AG04450 (cell line): Measurements from ENCODE around the gene OSBPL3. TPM values are rescaled to one million over a fixed set of nuclear protein-coding genes. Genes with fewer than 3 reads are reported as not detected.

ENCODE experiments used
- CTCF ChIA-PET: fragments of 300-600, 350-600 bp; formaldehyde crosslinking; extraction: SDS; loops from one replicate; lab custom pipeline; 2022; ENCODE audit warnings: antibody characterized with exemption, inconsistent platforms; lab: Charles Lee
- POLR2A ChIA-PET: fragments of 350-600 bp; formaldehyde crosslinking; extraction: SDS; loops from one replicate; lab custom pipeline; 2021; ENCODE audit warnings: antibody characterized with exemption, inconsistent platforms; lab: Yijun Ruan, JAX
- DNase-seq: peaks from one replicate; pipeline ENCODE4 v3.0.0-alpha.2; 2011; ENCODE audit warnings: low read depth, low spot score
- H3K27ac ChIP-seq: one replicate; pipeline ENCODE4 v1.5.1; 2012; ENCODE audit warnings: low read depth, low read length, control low read depth
- H3K27me3 ChIP-seq: one replicate; pipeline ENCODE4 v1.6.0; 2012; ENCODE audit warnings: low read length; ENCODE audit not compliant: control insufficient read depth, insufficient read depth
- H3K4me3 ChIP-seq: 2 replicates; pipeline ENCODE4 v1.5.1; 2011; ENCODE audit warnings: mild to moderate bottlenecking, low read depth, low read length, control low read depth
- H3K9me3 ChIP-seq: 2 replicates; pipeline ENCODE4 v1.5.1; 2012; ENCODE audit warnings: low read length; ENCODE audit not compliant: control insufficient read depth, insufficient read depth
- polyA plus RNA-seq: library from polyadenylated mRNA; depleted of rRNA; stranded (reverse); fragments of >200 nt; gene quantifications from 2 replicates; pipeline ENCODE4 v1.2.3, GENCODE V29; 2011
- TF ChIP-seq, protein P1 (sequence below): IDR thresholded peaks from 2 replicates; pipeline ENCODE4 v1.5.1; 2011; ENCODE audit warnings: low read depth, low read length, control low read depth, inconsistent platforms

The OSBPL3 gene
- polyA plus RNA-seq, 1 experiment, result 37.8 TPM

DNA sequence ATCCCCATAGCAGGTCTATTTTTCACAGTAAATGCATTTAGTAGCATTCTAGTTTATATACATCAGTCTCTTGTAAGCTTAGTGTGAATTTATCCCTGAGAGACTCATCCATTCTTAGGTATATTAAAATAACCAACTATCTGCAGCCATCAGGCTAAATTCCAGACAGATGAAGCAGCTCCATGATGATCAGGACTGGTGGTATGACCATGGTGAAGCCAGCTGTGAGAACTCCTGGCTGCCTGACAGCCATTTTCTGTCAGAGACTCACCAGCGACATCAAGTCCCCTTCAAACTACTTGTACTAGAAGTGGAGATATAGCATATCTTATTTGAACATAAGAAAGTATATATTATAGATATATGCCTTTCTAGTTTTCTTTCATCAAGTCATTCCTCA lies 152.4 kb downstream of the OSBPL3 start:
- DNase-seq, result no peak
- ChIA-PET POLR2A (no interaction called here), CTCF (interaction anchor here (0.6 to 4.0 kb wide), 6 partner anchors 15 to 271 kb away, joined by 3 to 26 read pairs (median 12); partner anchors contain the start of gene OSBPL3)
- Histone ChIP-seq H3K4me3 (no peak overlapping the region), H3K9me3 (no peaks in the 10 kb centered on the region), H3K27ac (no peak overlapping the region), H3K27me3 (no peaks in the 10 kb centered on the region)
- TF ChIP-seq, protein P1, sequence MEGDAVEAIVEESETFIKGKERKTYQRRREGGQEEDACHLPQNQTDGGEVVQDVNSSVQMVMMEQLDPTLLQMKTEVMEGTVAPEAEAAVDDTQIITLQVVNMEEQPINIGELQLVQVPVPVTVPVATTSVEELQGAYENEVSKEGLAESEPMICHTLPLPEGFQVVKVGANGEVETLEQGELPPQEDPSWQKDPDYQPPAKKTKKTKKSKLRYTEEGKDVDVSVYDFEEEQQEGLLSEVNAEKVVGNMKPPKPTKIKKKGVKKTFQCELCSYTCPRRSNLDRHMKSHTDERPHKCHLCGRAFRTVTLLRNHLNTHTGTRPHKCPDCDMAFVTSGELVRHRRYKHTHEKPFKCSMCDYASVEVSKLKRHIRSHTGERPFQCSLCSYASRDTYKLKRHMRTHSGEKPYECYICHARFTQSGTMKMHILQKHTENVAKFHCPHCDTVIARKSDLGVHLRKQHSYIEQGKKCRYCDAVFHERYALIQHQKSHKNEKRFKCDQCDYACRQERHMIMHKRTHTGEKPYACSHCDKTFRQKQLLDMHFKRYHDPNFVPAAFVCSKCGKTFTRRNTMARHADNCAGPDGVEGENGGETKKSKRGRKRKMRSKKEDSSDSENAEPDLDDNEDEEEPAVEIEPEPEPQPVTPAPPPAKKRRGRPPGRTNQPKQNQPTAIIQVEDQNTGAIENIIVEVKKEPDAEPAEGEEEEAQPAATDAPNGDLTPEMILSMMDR, result no peak

DNA sequence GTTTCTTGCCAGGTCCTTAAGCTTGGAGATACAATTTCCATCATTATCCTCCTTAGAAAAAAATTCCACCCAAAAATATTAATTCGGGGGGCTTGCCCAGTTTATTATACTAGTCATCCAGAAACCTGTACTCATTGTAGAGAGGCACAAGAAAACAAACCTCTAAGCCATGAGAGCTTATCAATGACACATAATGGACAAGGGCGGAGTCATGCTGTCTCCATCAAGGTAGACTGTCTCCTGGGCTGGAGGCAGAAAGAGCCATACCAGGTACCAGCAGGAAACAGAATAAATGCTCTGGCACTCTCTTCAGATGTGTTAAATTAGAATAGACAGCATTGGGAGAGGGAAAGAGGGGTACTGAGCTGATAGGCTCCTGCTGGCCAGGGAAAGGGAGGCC lies 153.0 kb downstream of the OSBPL3 start:
- no peak overlapping the region for H3K27ac ChIP-seq
- TF ChIP-seq, protein P1, result no peak
- no peak overlapping the region for H3K4me3 ChIP-seq
- H3K9me3 ChIP-seq, result no peaks in the 10 kb centered on the region
- POLR2A ChIA-PET, result interaction anchor here (0.9 kb wide), 1 partner anchor 152 kb away, joined by 3 read pairs; no protein-coding TSS in a partner anchor
- no peaks in the 10 kb centered on the region for H3K27me3 ChIP-seq
- DNase-seq, result no peak
- CTCF ChIA-PET, result interaction anchor here (0.6 to 4.0 kb wide), 6 partner anchors 15 to 271 kb away, joined by 3 to 26 read pairs (median 12); partner anchors contain the start of gene OSBPL3

DNA sequence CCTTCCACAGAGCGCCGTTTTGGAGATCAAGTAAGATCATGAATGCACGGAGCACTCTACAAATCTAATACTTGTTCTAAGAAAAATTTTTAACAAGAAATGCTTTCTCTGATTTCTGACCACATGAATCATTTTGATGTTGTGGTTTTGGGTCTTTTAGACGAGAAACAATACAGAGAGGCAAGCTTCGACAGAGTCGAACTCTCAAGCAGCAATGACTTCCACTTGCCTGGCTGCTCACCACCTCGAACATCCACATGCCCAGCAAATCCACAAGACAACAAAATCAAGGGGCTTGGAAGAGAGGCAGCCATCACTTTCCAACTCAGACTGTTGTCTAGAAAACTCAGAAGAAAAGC lies 153.3 kb downstream of the OSBPL3 start:
- POLR2A ChIA-PET, result interaction anchor here (0.7 to 0.9 kb wide), 2 partner anchors 152 to 155 kb away, joined by 3 read pairs; no protein-coding TSS in a partner anchor
- Histone ChIP-seq H3K9me3 (no peaks in the 10 kb centered on the region), H3K27me3 (no peaks in the 10 kb centered on the region), H3K27ac (peak overlapping the region; percentile 34), H3K4me3 (no peak overlapping the region)
- DNase-seq, result no peak
- TF ChIP-seq, protein P1, result no peak
- CTCF ChIA-PET, result interaction anchor here (1.6 to 4.0 kb wide), 5 partner anchors 14 to 272 kb away, joined by 4 to 26 read pairs (median 18); partner anchors contain the start of gene OSBPL3

DNA sequence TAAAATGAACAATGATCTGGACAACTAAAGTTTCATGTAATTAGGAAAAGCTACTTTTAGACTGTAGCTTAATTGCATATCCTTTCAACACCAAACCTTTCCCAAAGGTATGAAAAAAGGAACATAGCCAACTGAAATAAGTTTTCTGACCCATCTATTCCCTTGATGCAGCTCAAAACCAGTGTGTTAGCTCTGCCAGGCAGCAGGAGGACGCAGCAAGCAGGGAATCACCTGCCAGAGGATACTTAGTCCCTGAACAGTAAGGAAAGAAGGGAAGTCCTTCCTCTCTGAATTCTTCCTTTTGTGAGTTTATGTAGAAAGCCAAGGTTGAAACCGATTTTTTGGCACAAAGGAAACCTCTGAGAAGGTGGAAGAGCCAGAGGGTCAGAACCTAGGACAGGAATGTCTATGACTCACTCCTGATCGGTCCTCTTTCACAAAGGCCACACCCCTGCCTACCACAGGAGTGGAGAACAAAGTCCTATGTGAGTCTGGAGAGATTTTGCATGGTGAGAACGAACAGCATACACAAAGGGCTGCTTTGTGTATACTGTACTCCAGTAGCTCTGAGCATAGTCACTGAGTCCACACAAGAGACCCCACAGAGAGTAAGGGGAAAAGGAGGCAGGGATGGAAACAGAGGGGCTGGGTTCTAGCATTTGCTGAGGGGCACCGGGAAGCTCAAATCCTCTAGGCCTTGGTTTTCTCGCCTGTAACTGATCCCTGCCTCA lies 153.9 kb downstream of the OSBPL3 start:
- H3K27ac ChIP-seq, result peak overlapping the region; percentile 34
- no peaks in the 10 kb centered on the region for H3K9me3 ChIP-seq
- POLR2A ChIA-PET, result interaction anchor here (0.7 to 0.9 kb wide), 2 partner anchors 153 to 155 kb away, joined by 3 read pairs; no protein-coding TSS in a partner anchor
- TF ChIP-seq, protein P1, result no peak
- no peaks in the 10 kb centered on the region for H3K27me3 ChIP-seq
- no peak overlapping the region for H3K4me3 ChIP-seq
- no peak for DNase-seq
- CTCF ChIA-PET, result interaction anchor here (0.8 to 4.0 kb wide), 6 partner anchors 14 to 272 kb away, joined by 3 to 26 read pairs (median 11); partner anchors contain the start of gene OSBPL3

DNA sequence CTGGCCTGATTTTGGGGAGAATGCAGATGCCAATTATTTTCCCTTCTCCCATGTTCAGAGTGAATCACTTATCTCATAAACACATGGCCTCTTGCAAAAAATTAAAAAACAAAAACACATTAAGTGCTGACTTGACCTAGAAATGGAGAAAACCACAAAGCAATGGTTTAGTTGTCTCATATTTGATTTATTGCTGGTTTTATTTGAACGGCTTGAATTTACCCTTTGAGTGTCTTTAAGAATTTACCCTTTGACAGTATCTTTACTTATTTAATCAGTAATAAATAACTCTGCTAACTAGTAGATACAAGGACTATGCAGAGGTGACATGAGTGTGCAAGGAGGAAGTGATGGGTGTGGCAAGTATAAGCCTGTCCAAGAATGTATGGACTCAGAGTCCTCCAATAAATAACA lies 154.6 kb downstream of the OSBPL3 start:
- H3K27ac ChIP-seq, result no peak overlapping the region
- no peak for DNase-seq
- no peaks in the 10 kb centered on the region for H3K27me3 ChIP-seq
- CTCF ChIA-PET, result interaction anchor here (0.8 to 4.0 kb wide), 5 partner anchors 13 to 273 kb away, joined by 3 to 26 read pairs (median 18); no protein-coding TSS in a partner anchor
- POLR2A ChIA-PET, result interaction anchor here (1.0 kb wide), 1 partner anchor 148 kb away, joined by 3 read pairs; no protein-coding TSS in a partner anchor
- no peaks in the 10 kb centered on the region for H3K9me3 ChIP-seq
- TF ChIP-seq, protein P1, result no peak
- H3K4me3 ChIP-seq, result no peak overlapping the region
